Mucosa of rectum (tissue), 2 donors: ENCODE data around the gene HSD11B2.

Experiments
- H3K27ac ChIP-seq, 2 donors: one replicate each; pipeline ENCODE4 v1.7.0; 2013; ENCODE audit warnings: inconsistent platforms in 2 of 2, low read depth in 2 of 2, low read length in 2 of 2
- H3K27me3 ChIP-seq, 2 donors: one replicate each; pipeline ENCODE4 v1.7.0; 2013; ENCODE audit warnings: low read length in 2 of 2; ENCODE audit not compliant: control insufficient read depth in 2 of 2, insufficient read depth in 2 of 2
- H3K36me3 ChIP-seq, 2 donors: one replicate each; pipeline ENCODE4 v1.7.0; 2013; ENCODE audit warnings: low read length in 2 of 2; ENCODE audit not compliant: control insufficient read depth in 2 of 2, insufficient read depth in 2 of 2
- H3K4me1 ChIP-seq, 2 donors: one replicate each; pipeline ENCODE4 v1.7.0; 2013; ENCODE audit warnings: low read length in 2 of 2, mild to moderate bottlenecking in 1 of 2; ENCODE audit not compliant: control insufficient read depth in 2 of 2, insufficient read depth in 2 of 2
- H3K4me3 ChIP-seq, 2 donors: one replicate each; pipeline ENCODE4 v1.7.0; 2013; ENCODE audit warnings: low read length in 2 of 2
- H3K9ac ChIP-seq, 2 donors: one replicate each; pipeline ENCODE4 v1.7.0; 2013; ENCODE audit warnings: low read length in 2 of 2, low read depth in 1 of 2, mild to moderate bottlenecking in 1 of 2
- H3K9me3 ChIP-seq, 2 donors: one replicate each; pipeline ENCODE4 v1.7.0; 2013; ENCODE audit warnings: low read length in 2 of 2; ENCODE audit not compliant: control insufficient read depth in 2 of 2
- donor health status: healthy.
- donor health status: Normal muscosa, but diverticular disease.

HSD11B2 gene

DNA sequence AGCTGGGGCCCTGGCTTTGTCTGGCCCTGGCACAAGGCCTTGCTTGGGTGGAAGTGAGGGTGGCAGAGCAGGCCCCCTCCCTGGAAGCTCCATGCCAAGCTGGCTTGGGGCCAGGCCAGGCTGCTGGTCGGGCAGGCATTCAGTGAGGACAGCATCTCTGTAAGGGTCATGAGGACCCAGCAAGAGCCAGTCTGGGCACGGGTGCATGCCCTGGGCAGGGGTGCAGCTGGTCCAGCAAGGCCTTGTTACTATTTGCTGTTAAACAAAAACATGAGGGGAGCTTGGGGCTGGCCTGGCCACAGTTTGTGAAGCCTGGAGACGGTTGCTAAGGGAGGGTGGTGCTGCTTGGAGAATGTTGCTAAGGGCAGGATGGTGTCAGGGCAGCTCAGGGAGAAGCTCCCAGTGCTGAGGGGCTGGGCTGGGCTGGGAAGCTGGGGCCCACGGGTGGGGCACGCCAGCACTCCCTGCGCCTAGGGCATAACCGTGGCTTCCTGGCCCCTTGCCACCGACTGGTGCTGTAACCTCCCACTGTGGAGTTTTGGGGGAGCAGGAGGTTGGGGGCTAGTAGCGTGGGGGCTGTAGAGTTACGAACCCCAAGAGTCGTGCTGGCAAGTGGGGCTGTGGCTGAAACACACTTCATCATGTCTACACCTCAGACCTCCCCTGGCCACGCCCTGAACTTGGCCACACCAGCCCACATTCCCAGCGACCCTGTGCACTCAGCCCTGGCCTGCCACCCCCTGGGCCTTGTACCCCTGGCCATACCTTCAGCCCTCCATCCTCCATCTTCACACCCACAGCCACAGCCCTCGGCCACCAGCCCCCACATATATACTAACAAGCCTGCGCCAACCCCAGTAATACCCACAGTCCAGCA lies 39.3 kb upstream of the HSD11B2 start:
- H3K27me3 ChIP-seq, result no peaks in the 10 kb centered on the region
- H3K9ac ChIP-seq, result no peak overlapping the region
- peak overlapping the region in 1 of 2 donors; percentile 16 for H3K27ac ChIP-seq
- no peaks in the 10 kb centered on the region for H3K9me3 ChIP-seq
- no peaks in the 10 kb centered on the region for H3K36me3 ChIP-seq
- H3K4me3 ChIP-seq, result peak overlapping the region in 1 of 2 donors; percentile 13
- H3K4me1 ChIP-seq, result peaks cover 43 to 45% of the 10 kb centered on the region in 2 donors

GRCh38 chr16:67392301-67393059 lies 38.4 kb upstream of the HSD11B2 start:
- H3K9ac ChIP-seq, result peak overlapping the region; percentile 61 to 65
- no peaks in the 10 kb centered on the region for H3K36me3 ChIP-seq
- no peaks in the 10 kb centered on the region for H3K27me3 ChIP-seq
- no peaks in the 10 kb centered on the region for H3K9me3 ChIP-seq
- peaks cover 48 to 49% of the 10 kb centered on the region in 2 donors for H3K4me1 ChIP-seq
- peak overlapping the region; percentile 65 for H3K4me3 ChIP-seq
- H3K27ac ChIP-seq, result peak overlapping the region; percentile 59 to 63

DNA sequence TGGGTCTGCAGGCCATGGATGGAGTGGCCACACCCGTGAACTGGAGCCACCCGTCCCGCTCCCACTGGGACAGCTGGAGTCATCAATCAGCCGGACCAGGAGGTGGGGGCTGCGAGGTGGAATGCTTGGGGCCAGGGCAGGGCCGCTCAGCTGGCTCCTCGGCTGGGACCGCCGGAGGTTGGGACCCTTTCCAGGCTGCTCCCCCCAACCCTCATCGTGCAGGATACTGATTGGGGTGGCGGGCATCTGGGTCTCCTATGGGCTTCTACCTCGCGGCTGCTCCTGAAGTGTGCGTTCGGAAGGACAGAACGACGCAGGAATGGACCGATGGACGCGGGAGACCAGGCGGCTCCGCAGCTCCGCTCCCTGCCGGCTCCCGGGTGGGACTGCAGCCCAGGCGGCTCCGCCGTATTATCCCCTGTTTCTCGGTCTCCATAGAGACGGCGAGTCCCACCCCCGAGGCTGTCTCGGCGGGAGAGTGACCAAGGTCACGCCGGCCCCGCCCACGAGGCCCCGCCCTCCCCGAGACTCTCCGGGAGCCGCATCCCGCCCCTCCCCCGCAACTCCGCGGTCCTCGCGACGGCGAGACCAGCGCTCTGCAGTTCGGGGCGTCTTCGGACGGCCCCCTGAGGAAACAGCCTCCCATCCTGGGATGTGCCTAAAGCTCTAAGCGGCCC lies 37.7 kb upstream of the HSD11B2 start, which contains the start of gene TPPP3:
Gene TPPP3, minus strand, starts transcription at position 388 of the 677 bp plus-strand sequence. CDS start 2,387 bp downstream, outside the sequence.
- Histone ChIP-seq H3K27ac (peak within 1 kb of the TSS; percentile 66 to 72), H3K9me3 (no peaks in the 10 kb centered on the region), H3K27me3 (no peaks in the 10 kb centered on the region), H3K9ac (peak within 1 kb of the TSS; percentile 64 to 65), H3K4me1 (peaks cover 48 to 49% of the 10 kb centered on the region in 2 donors), H3K36me3 (no peaks in the 10 kb centered on the region), H3K4me3 (peak within 1 kb of the TSS; percentile 65)

GRCh38 chr16:67393788-67394154 lies 37.1 kb upstream of the HSD11B2 start:
- Histone ChIP-seq H3K4me3 (peak overlapping the region; percentile 57 to 65), H3K9ac (peak overlapping the region; percentile 49 to 64), H3K27me3 (no peaks in the 10 kb centered on the region), H3K4me1 (peaks cover 48 to 49% of the 10 kb centered on the region in 2 donors), H3K9me3 (no peaks in the 10 kb centered on the region), H3K27ac (peak overlapping the region; percentile 66 to 72), H3K36me3 (no peaks in the 10 kb centered on the region)

DNA sequence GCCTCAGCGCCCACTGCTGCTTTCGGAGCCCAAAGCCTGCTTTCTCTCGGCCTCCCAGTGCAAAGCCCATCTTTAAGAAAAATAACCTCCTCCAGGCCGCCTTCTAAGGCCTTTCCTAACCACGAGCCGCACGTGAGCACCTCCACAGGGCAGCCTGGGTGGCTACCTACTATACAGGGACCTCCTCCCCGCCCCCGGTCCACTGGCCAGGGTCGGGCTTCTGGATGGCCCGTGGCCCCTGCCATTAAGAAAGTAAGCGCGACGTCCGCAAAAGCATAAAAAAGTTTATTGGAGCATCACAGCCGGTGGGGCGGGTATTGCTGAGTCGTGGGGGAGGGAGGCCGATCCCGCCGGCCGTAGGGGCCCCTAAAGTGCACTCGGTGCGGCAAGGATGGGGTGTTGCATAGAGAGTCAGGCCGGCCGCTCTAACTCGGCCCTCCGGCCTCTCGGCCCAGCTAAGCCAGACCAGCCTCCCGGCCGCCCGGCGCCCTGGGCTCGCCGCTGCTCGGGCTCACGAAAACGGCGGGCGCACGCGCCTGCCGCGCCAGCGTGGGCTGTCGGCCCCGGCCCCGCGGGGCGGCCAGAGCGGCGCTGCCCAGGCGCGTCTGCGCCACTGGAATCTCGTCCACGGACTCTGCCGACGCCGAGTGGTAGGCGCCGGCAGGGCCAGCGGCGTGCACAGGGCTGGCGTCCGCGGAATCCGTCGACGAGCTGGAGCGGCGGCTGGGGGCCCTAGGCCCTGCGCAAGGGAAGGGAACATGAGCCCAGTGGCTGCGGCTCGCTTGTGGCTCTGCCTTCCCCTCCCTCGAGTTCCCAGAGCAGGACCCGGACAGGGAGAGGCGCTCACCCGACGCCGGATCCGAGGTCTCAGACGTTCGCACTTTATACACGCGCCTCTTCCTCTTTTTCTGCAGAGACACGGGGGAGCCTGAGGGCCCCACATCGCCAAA lies 36.5 kb upstream of the HSD11B2 start:
- Histone ChIP-seq H3K9me3 (no peaks in the 10 kb centered on the region), H3K4me1 (peaks cover 49 to 51% of the 10 kb centered on the region in 2 donors), H3K9ac (no peak overlapping the region), H3K27me3 (no peaks in the 10 kb centered on the region), H3K27ac (peak overlapping the region; percentile 66 to 72), H3K36me3 (no peaks in the 10 kb centered on the region), H3K4me3 (no peak overlapping the region)

DNA sequence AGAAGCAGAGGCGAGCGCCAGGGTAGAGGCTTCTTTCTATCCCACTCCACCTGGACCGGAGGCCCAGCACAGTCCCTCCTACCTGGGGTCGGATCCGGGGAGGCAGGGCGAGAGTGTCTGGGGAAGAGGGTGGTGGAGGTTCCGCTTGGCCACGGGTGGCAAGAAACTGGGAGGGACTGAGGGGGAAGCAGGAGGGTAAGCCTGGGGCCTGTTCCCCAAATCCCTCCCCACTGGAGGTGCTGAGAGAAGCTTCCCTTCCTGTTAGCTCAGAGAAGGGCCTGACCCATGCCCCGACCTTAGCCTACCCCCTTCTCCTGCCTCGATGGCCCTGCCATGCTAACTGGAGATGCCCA lies 35.8 kb upstream of the HSD11B2 start:
- H3K4me3 ChIP-seq, result no peak overlapping the region
- no peak overlapping the region for H3K9ac ChIP-seq
- peaks cover 49 to 51% of the 10 kb centered on the region in 2 donors for H3K4me1 ChIP-seq
- no peaks in the 10 kb centered on the region for H3K9me3 ChIP-seq
- no peaks in the 10 kb centered on the region for H3K36me3 ChIP-seq
- H3K27me3 ChIP-seq, result no peaks in the 10 kb centered on the region
- peak overlapping the region; percentile 79 for H3K27ac ChIP-seq

- no peaks in the 10 kb centered on the region for H3K9me3 ChIP-seq
- peak overlapping the region; percentile 79 for H3K27ac ChIP-seq
- H3K27me3 ChIP-seq, result no peaks in the 10 kb centered on the region
- H3K36me3 ChIP-seq, result no peaks in the 10 kb centered on the region
- H3K4me3 ChIP-seq, result peak overlapping the region; percentile 7 to 31
- peak overlapping the region; percentile 63 to 70 for H3K9ac ChIP-seq
- H3K4me1 ChIP-seq, result peaks cover 49 to 51% of the 10 kb centered on the region in 2 donors
Measured at GRCh38 chr16:67395458-67396158, 35.3 kb upstream of the HSD11B2 start.

DNA sequence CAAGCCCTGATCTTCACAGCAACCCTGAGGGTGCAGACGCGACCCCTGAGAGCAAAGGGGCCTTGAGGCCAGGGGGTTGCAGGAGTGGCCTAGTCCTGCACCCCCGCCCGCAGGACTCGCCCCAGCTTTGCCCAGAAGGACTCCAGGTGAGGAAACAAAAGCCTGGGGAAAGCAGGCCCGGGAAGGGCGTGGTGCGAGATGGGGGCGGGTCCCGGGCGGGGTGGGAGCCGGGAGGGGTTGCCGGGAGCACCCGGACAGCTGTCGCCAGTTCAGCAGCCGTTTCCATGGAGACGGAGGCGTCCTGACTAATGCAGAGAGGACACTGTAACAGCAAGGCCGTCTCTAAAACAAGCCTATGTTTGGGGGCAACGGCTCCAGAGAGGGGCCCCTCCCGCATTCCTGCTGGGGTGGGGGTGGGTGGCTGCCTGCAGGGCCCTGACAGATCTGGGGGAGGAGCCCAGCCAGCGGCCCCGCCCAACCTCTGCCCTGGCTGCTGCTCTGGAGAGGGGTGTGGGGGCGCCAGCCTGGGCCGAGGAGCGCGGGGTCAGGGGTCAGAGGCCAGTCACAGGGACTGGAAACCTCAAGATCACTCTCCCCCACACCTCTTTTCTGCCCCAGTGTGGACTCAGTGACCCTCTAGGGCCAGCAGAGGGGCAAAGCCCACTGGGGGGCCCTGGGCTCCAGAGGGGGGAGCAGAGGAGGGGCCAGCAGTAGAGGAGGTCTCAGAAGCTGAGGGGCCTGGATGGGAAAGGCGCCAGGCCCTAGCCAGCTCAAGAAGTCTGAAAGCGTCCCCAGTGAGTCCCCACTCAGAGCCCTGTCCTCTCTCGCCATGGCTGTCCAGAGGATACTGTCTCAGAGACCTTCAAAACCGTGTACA lies 34.5 kb upstream of the HSD11B2 start:
- Histone ChIP-seq H3K27me3 (no peaks in the 10 kb centered on the region), H3K36me3 (no peaks in the 10 kb centered on the region), H3K4me3 (peak overlapping the region; percentile 7 to 31), H3K4me1 (peaks cover 46 to 51% of the 10 kb centered on the region in 2 donors), H3K9ac (peak overlapping the region; percentile 63 to 70), H3K27ac (peak overlapping the region; percentile 79), H3K9me3 (no peaks in the 10 kb centered on the region)
